ENCODE data around the gene LRRC70.
"Not testable (repeated sequence)": the region's sequence is repeated elsewhere in the genome, so short reads cannot be mapped to it uniquely, and the experiment has no call there.

The LRRC70 gene

DNA sequence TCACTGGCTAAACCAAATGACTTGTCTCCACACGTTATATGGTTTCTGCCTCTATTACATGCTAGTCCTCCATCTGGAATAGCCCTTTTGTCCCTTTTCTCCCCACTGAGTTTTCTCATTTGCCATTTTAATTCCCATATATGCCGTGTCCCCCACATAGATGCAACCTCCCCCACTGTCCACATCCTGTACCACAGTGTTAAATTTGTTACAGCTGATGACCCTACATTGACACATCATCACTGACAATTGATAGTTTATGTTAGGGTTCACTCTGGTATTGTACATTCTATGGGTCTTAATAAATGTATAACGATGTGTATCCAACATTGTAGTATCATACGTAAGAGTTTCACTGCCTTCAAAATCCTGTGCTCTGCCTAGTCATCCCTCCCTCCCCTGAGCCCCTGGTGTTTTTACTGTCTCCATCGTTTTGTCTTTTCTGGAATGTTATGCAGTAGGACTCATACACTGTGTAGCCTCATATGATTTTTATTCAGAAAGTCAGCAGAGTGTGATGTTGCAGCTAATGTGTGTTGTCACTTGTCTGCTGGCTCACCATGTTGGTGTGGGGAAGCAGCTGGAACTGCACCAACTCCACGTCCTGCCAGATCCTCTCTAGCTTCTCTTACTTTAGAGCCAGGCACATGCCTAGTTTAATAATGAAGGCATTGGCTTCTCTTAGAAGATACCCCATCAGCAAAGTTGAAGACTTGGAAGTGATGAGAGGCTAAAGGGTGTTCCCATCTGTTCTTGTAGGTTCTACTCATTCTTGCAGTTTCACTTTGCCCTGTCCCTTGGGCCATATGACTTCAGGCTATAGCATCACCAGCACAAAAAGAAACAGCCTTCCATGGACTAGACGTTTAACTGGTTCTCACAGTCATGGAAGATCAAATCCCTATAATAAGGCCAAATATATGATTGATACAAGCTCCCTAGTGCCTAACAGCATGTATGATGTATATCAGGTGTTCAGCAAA lies 30.2 kb downstream of the LRRC70 start:
- DNase-seq (ENCODE audit: low read depth) = no peak

DNA sequence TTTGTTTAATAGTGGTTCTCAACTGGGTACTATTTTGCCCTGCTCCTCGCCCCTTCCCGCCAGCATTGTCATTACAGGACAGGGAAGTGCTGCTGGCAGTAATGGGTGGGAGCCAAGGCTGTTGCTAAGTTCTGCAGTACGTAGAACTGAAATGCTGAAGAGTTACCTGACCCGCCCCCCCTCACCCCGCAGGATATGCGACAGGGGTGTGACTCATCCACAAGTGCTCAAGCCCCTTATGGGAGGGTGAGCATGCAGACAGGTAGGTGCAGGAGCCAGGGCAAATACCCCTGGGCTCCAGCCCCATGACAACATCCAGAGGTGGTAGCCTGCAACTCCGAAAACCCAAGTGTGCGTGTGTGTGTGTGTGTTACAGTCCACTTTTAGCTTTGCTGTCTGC lies 35.7 kb downstream of the LRRC70 start:
- no peak for DNase-seq (ENCODE audit: low read depth)

DNA sequence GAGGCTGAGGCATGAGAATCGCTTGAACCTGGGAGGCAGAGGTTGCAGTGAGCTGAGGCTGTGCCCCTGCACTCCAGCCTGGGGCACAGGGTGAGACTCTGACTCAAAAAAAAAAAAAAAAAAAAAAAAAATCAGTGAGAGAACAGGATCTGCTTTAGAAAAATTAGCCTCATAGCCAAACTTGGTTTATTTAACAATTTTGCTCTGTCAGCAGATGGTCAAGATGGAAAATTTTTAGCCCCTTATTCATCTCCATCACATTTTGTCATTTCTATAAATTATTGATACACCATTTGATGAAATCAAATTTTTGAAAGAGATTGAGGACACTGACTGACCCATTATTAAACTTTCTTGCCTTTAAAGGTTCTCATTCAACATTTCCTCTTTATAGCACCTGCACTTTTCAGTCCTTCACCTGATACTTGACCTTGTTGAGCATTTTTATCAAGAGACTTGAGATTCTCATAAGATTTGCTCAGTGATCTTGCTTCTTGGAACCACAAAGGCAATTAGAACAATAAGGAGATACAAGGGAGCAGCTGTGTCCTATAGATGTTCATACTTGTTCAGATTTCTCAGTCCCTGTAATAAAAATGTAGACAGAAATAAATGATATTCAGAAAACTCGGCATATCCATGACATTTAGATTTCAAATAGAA lies 38.1 kb downstream of the LRRC70 start:
- DNase-seq (ENCODE audit: low read depth) = no peak

DNA sequence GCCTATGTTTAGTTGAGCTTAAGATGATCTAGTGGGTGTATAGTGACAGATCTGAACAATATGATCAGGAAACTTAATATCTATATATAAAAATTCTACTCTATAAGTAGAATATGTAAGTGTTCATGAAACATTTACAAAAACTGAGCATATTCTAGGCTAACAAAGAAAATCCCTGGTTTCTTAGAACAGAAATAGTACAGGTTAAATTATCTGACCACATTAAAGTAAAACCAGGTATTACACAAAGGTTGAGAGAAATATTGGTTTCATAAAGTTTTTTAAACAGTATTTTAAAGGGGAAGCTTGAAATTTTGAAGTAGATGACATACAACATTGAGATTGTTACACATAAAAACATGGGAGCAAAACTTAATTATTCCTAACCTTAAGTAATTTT lies 39.3 kb downstream of the LRRC70 start:
- DNase-seq (ENCODE audit: low read depth) = no peak

DNA sequence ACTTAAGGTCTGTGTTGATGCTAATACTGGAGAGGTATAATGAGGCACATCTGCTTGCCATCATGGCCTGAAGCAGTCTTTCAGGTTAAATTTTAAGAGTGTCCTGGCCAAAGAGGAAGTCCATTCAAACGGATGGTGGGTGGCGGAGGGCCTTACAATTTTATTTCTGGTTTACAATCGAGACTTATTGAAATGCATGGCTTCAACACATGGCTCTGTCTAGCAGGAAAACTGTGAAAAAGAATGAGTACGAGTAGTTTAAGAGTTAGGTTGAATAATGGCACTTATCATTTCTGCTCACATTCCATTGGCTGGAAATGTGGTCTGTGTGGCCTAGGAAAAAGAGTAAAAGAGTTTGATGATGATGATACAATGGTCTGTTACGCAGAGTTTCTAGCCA lies 42.1 kb downstream of the LRRC70 start:
- DNase-seq (ENCODE audit: low read depth) = no peak

DNA sequence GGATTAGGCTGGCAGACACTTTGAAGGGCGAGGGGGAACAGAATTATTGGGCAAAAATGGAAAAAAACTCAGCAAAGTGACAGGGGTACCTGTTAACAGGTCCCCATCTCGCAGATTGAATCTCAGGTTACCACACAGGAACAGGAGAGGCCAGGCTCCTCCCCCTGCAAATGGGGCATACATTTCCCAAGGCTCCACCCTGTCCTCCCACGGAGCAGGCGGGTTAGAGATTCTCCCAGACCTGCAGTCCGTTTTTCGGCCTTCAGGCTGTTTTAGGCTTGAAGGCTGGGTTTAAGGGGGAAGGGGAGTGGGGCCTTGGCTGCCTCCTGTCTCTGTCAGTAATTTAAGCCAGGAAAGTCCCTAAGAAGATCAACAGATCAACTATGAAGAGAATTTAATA lies 42.7 kb downstream of the LRRC70 start:
- DNase-seq (ENCODE audit: low read depth) = no peak

DNA sequence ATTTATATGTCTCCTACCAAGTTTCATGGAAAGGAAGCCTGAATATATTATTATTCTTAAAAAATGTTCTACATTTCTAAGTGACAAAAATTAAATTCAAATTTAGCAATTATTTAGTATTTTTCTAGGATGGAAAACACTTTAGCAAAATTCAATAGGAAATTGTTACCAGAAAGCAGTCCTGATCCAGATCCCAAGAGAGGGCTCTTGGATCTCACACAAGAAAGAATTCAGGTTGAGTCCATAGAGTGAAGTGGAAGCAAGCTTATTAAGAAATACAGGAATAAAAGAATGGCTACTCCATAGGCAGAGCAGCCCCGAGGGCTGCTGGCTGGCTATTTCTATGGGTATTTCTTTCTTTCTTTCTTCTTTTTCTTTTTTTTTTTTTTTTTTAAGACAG lies 44.7 kb downstream of the LRRC70 start:
- DNase-seq (ENCODE audit: low read depth) = no peak

DNA sequence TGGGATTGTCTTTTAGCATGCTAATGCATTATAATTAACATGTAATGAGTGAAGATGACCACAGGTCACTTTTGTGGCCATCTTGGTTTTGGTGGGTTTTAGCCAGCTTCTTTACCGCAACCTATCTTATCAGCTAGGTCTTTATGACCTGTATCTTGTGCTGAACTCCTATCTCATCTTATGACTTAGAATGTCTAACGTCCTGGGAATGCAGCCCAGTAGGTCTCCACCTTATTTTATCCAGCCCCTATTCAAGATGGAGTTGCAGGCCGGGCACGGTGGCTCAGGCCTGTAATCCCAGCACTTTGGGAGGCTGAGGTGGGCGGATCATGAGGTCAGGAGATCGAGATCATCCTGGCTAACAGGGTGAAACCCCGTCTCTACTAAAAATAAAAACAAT lies 45.8 kb downstream of the LRRC70 start:
- DNase-seq (ENCODE audit: low read depth) = not testable (repeated sequence)

DNA sequence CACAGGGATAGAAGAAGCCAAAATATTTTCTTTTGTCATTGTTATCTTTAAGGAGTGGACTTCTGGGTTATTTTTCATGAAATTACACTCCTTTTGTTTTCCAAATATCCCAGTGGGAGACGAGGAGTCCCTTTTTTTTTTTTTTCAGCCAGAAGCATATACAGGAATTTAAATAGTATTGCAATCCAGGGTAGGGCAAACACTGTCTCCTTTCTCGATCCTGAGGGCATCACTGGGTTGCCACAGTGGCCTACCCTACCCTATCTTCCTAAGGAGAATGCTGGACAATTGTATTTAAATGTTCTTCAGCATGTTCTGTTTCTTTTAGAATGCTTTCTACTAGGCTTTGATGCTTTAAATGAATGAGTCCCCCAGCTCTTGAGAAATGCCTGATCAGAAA lies 47.9 kb downstream of the LRRC70 start:
- no peak for DNase-seq (ENCODE audit: low read depth)

DNA sequence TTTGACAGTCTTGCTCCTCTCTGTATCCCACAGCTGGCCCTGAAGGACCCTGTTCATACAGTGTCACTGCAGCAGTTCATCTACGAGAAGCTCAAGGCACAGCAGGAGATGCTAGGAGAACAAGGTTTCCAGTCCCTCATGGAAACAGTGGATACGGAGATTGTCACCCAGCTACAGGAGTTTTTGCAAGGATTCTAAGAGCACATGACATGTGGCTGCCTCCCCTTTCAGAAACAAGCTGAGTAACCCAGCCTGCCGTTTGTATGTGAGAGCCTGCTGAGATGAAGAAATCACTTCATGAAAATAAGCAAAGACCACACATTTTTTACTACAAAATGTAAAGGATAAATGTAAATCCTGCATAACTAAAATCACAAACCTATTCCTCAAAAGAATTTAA lies 48.5 kb downstream of the LRRC70 start:
- no peak for DNase-seq (ENCODE audit: low read depth)

DNA sequence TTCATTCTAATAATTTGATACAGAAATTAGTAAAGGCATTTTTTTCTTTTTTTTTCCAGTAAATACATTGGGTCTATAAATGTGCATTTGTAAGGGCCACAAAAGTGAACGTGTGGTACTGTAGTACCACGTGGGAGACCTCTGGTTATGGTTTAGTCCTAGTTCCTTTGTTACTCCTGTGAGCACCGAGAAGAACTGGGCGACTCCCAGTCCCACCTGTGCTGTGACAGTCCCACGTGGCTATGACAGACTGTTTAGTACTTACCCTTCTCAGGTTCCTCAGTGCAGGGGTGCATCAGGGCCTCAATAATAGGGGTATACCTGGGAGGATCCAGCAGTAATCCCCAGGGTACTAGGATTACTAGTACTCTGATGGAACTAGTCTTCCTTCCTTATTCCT lies 49.3 kb downstream of the LRRC70 start:
- no peak for DNase-seq (ENCODE audit: low read depth)
